ENCODE results near the gene TARDBP. TPM values are rescaled to one million over a fixed set of nuclear protein-coding genes. Genes with fewer than 3 reads are reported as not detected.

TARDBP gene
- total and polyA plus RNA-seq, 9 of the 15 experiments (the other 6 are each of a cell fraction or from before 2014, with no cell fraction given), result 122 to 515 (median 243) TPM

- ChIA-PET CTCF (ENCODE audit: low intra/inter-chr PET ratio) (no interaction called here), POLR2A (no interaction called here)
- Histone ChIP-seq H3K4me1 (replicated peaks in 1 of 2; ENCODE audit: control insufficient read depth in 2 of 2, insufficient read depth in 2 of 2, low read length in 2 of 2) (peaks cover 0 to 15% of the 10 kb centered on the region in 2 experiments; a peak in 2 of 5 replicates), H3K9me3 (replicated peaks; ENCODE audit: control insufficient read depth, insufficient read depth, low read depth, low read length) (no peaks in the 10 kb centered on the region), H3K9ac (ENCODE audit: insufficient read depth in 1 of 2, low read depth in 2 of 2, low read length in 2 of 2) (no peak overlapping the region), H3K27me3 (ENCODE audit: control insufficient read depth in 2 of 2, insufficient read depth in 2 of 2, low read length in 2 of 2) (peaks cover 0 to 8% of the 10 kb centered on the region in 2 experiments; a peak in 2 of 5 replicates), H4K20me1 (replicated peaks; ENCODE audit: control insufficient read depth, insufficient read depth, low read length) (no peaks in the 10 kb centered on the region), H3K9me1 (ENCODE audit: control insufficient read depth, insufficient read depth, low read length) (no peaks in the 10 kb centered on the region), H3K27ac (ENCODE audit: extremely low read depth, low read depth, low read length) (no peak overlapping the region), H3K79me2 (ENCODE audit: control insufficient read depth, insufficient read depth, low read length) (no peaks in the 10 kb centered on the region), H2AFZ (ENCODE audit: low read depth, low read length) (no peak overlapping the region), H3K4me2 (ENCODE audit: insufficient read depth, low read length) (no peak overlapping the region), H3K36me3 (ENCODE audit: control insufficient read depth, insufficient read depth, low read length) (no peaks in the 10 kb centered on the region), H3K4me3 (no peak overlapping the region)
- in situ Hi-C loops (cut with MboI), result no loop called here
- ATAC-seq (no peak), DNase-seq (ENCODE audit: extremely low read depth in 1 of 4, low spot score in 3 of 4) (no peak), FAIRE-seq (no peak)
- intact Hi-C loops (cut with micrococcal nuclease), result no loop called here
- no peak for TF ChIP-seq NELFE (IDR thresholded peaks at IDR 0.05; ENCODE audit: insufficient read depth, insufficient read length)
- TF ChIP-seq MCM3 (IDR thresholded peaks at IDR 0.05), result no peak
- no peak for TF ChIP-seq ZC3H8 (IDR thresholded peaks at IDR 0.05)
- TF ChIP-seq HSF4 (CRISPR knock-in tag; IDR thresholded peaks at IDR 0.05; ENCODE audit: borderline replicate concordance), result no peak
- no TSS peak for BruUV-seq (replicated peaks)
Measured at GRCh38 chr1:11041048-11041447, 28.6 kb downstream of the TARDBP start.

- FAIRE-seq (no peak), ATAC-seq (no peak), DNase-seq (ENCODE audit: extremely low read depth in 1 of 4, low spot score in 3 of 4) (no peak)
- WGBS (ENCODE audit: insufficient coverage, low coverage, missing lambda C conversion rate), result 0% methylated on average over 3 of the region's 3 CpGs
- H3K79me2 ChIP-seq (ENCODE audit: control insufficient read depth, insufficient read depth, low read length), result no peaks in the 10 kb centered on the region
- BruUV-seq (replicated peaks), result no TSS peak
- intact Hi-C loops (cut with micrococcal nuclease), result no loop called here
- H2AFZ ChIP-seq (ENCODE audit: low read depth, low read length), result no peak overlapping the region
- in situ Hi-C loops (cut with MboI), result no loop called here
- no peaks in the 10 kb centered on the region for H4K20me1 ChIP-seq (replicated peaks; ENCODE audit: control insufficient read depth, insufficient read depth, low read length)
- ChIA-PET CTCF (ENCODE audit: low intra/inter-chr PET ratio) (no interaction called here), POLR2A (interaction anchor here (0.6 to 1.2 kb wide), 2 partner anchors 11 to 576 kb away, joined by 3 to 4 read pairs; no protein-coding TSS in a partner anchor)
- H3K9me1 ChIP-seq (ENCODE audit: control insufficient read depth, insufficient read depth, low read length), result no peaks in the 10 kb centered on the region
- H3K9me3 ChIP-seq (replicated peaks; ENCODE audit: control insufficient read depth, insufficient read depth, low read depth, low read length), result no peaks in the 10 kb centered on the region
- H3K27ac ChIP-seq (ENCODE audit: extremely low read depth, low read depth, low read length), result no peak overlapping the region
- no peak overlapping the region for H3K9ac ChIP-seq (ENCODE audit: insufficient read depth in 1 of 2, low read depth in 2 of 2, low read length in 2 of 2)
- H3K4me3 ChIP-seq, result no peak overlapping the region
- H3K4me1 ChIP-seq (replicated peaks in 1 of 2; ENCODE audit: control insufficient read depth in 2 of 2, insufficient read depth in 2 of 2, low read length in 2 of 2), result peaks cover 0 to 25% of the 10 kb centered on the region in 2 experiments; a peak in 2 of 5 replicates
- no peaks in the 10 kb centered on the region for H3K36me3 ChIP-seq (ENCODE audit: control insufficient read depth, insufficient read depth, low read length)
- H3K27me3 ChIP-seq (ENCODE audit: control insufficient read depth in 2 of 2, insufficient read depth in 2 of 2, low read length in 2 of 2), result peaks cover 0 to 8% of the 10 kb centered on the region in 2 experiments; a peak in 1 of 5 replicates
- no peak overlapping the region for H3K4me2 ChIP-seq (ENCODE audit: insufficient read depth, low read length)
- TF ChIP-seq ZNF695 (CRISPR knock-in tag; IDR thresholded peaks at IDR 0.05) (no peak), TCF7 (IDR thresholded peaks at IDR 0.05; ENCODE audit: borderline replicate concordance) (no peak), CBX5 (IDR thresholded peaks at IDR 0.05; ENCODE audit: borderline replicate concordance, low read depth) (no peak), MLX (CRISPR knock-in tag; conservative IDR thresholded peaks at IDR 0.05) (no peak), DEAF1 (CRISPR knock-in tag; IDR thresholded peaks at IDR 0.05) (no peak), MTF1 (CRISPR knock-in tag; IDR thresholded peaks at IDR 0.05; ENCODE audit: borderline replicate concordance) (no peak)
Measured at GRCh38 chr1:11042065-11042464, 29.6 kb downstream of the TARDBP start.

All from K562 (cell line).